GM12875 (cell line): Measurements from ENCODE around the gene ARL6IP5.
A peak's percentile ranks its signal among the peaks of the same experiment; 100 is the strongest.

ENCODE experiments used
- H3K4me3 ChIP-seq: one replicate; pipeline ENCODE4 v1.5.1; 2011; ENCODE audit warnings: low read depth, low read length, control low read depth
- TF ChIP-seq, protein P1 (sequence below): IDR thresholded peaks from 2 replicates; pipeline ENCODE4 v1.5.1; 2011; ENCODE audit warnings: low read depth, mild to moderate bottlenecking, control low read depth, inconsistent platforms, low read length, moderate library complexity, borderline replicate concordance; ENCODE audit not compliant: insufficient read depth

ARL6IP5 gene

GRCh38 chr3:69084326-69085167 is at the start of gene ARL6IP5:
TSS of gene ARL6IP5 (plus strand) at chr3:69084937. CDS start at chr3:69085048, 111 bp downstream.
- TF ChIP-seq, protein P1, sequence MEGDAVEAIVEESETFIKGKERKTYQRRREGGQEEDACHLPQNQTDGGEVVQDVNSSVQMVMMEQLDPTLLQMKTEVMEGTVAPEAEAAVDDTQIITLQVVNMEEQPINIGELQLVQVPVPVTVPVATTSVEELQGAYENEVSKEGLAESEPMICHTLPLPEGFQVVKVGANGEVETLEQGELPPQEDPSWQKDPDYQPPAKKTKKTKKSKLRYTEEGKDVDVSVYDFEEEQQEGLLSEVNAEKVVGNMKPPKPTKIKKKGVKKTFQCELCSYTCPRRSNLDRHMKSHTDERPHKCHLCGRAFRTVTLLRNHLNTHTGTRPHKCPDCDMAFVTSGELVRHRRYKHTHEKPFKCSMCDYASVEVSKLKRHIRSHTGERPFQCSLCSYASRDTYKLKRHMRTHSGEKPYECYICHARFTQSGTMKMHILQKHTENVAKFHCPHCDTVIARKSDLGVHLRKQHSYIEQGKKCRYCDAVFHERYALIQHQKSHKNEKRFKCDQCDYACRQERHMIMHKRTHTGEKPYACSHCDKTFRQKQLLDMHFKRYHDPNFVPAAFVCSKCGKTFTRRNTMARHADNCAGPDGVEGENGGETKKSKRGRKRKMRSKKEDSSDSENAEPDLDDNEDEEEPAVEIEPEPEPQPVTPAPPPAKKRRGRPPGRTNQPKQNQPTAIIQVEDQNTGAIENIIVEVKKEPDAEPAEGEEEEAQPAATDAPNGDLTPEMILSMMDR, result no peak
- H3K4me3 ChIP-seq, result peak within 1 kb of the TSS; percentile 73

DNA sequence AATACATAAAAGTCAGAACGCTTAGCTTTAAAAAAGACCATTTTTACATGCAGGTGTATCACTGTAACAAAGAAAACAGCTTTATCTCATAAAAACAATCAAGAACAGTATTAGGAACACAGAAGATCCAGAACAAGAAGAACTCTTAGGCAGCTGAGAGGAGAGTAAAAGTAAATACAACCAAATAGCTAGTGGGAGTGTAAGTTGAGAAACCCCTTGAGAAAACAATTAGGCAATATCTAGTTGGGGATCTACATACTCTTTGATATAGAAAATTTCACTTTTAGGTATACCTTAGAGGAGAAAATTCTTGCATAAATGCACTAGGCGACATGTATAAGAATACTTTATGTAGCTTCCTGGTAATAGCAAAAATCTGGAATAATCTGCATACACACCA is 40.1 kb upstream of the ARL6IP5 start:
- H3K4me3 ChIP-seq, result no peak overlapping the region
- TF ChIP-seq, protein P1, result no peak

DNA sequence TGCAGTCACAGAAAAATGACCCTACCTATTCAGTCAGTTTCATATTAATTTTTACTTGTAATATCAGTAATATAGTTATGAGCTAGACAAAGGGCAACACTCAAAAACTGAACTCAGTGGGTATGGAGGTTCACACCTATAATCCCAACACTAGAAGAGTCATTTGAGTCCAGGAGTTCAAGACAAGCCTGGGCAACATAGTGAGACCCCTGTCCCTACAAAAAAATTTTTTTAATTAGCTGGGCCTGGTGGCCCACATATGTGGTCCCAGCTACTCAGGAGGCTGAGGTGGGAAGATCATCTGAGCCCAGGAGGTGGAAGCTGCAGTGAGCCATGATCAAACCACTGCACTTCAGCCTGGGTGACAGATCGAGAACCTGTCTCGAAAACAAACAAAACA is 35.7 kb upstream of the ARL6IP5 start:
- TF ChIP-seq, protein P1, result no peak
- H3K4me3 ChIP-seq, result no peak overlapping the region

GRCh38 chr3:69051756-69052471 is 32.8 kb upstream of the ARL6IP5 start, which contains the start of gene TMF1:
TSS of gene TMF1 (minus strand) at chr3:69052333. CDS start at chr3:69052086, 247 bp downstream.
- TF ChIP-seq, protein P1, result no peak
- peak within 1 kb of the TSS; percentile 91 for H3K4me3 ChIP-seq

DNA sequence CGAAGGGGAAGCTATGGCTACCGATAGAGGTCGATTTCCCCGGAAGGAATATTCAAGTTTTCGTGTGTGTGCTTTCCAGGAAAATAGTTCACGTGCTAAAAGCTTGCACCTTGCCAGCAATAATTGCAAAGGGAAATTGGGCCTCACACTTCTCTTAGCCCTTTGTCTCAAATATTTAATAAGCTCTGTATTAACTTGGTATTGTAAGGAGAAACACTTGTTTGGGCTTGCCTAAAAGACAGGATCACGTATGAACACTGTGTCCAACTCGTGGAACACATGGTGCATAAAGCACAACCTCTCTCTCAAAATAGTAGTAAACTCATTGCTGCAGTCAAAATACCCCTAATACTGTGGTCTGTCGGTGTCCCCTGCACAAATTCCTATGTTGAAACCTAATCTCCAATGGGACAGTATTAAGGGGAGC is 32.3 kb upstream of the ARL6IP5 start:
- H3K4me3 ChIP-seq, result peak overlapping the region; percentile 91
- TF ChIP-seq, protein P1, result no peak

DNA sequence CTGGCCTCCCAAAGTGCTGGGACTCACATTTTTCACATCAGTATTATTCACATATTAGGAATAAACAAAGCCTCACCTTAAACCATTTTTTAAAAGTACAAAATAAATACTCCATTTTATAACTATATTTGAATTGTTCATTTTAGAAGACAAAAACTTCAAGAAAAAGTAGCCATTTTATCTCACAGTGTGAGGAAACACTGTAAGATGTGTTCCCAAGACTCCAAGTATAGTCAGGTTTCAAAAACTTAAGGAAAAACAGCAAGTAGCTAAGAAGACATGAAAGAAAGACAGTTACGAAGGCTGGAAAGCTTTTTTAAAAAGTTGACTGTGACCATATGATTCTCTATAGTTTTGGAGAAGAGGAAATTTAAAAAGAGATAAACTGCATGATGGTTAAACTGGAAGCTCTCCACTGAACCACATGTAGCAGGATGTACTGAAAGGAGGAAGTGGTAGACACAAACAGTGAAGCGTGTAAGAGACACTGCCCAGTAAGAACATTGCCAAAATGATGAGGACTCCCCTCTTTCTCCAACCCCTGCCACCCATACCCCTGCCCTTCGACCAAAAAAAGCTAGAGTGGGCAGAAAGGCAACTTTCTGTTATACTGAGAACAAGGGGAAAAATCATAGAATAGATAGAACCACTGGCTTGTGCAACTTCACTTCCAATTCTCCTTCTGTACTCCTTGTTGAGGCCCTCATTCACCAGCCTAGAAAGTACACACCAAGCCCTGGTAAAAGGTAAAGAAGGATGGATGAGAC is 26.4 kb upstream of the ARL6IP5 start:
- no peak overlapping the region for H3K4me3 ChIP-seq
- TF ChIP-seq, protein P1, result no peak

- TF ChIP-seq, protein P1, result no peak
- no peak overlapping the region for H3K4me3 ChIP-seq
These were observed 25.9 kb upstream of the ARL6IP5 start for GRCh38 chr3:69058947-69059224.
